GM08714 (cell line): ENCODE measurements around the gene KRT78.

Source experiments
- H3K4me3 ChIP-seq: fragments of 200-500 bp; sonication (Bioruptor generic); 2 replicates; pipeline ENCODE4 v1.5.1; 2014; ENCODE audit warnings: mild to moderate bottlenecking, low read length, inconsistent platforms
- ZNF274 ChIP-seq: IDR thresholded peaks from 2 replicates; pipeline ENCODE4 v1.6.1; 2012; ENCODE audit warnings: mild to moderate bottlenecking, low read depth, low read length

Gene KRT78

DNA sequence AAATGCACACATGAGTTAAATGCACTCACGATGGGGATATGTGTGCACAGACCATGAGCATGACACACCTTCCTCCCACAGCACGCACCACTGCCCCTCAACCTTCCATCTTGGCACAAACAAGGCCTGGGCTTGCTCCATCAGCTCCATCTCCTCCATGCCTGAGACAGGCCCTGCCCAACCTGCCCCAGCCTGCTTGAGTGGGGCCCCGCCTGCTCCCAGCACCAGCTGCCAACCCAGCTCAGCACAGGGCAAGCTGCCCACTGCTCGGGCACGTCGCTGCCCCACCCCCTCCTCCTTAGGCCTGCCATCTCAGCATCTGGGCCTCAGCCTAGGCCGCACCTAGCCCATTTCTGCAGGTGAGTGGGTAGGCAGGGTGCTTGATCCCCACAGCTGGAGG lies 27.6 kb upstream of the KRT78 start:
- TF ChIP-seq ZNF274, result no peak

DNA sequence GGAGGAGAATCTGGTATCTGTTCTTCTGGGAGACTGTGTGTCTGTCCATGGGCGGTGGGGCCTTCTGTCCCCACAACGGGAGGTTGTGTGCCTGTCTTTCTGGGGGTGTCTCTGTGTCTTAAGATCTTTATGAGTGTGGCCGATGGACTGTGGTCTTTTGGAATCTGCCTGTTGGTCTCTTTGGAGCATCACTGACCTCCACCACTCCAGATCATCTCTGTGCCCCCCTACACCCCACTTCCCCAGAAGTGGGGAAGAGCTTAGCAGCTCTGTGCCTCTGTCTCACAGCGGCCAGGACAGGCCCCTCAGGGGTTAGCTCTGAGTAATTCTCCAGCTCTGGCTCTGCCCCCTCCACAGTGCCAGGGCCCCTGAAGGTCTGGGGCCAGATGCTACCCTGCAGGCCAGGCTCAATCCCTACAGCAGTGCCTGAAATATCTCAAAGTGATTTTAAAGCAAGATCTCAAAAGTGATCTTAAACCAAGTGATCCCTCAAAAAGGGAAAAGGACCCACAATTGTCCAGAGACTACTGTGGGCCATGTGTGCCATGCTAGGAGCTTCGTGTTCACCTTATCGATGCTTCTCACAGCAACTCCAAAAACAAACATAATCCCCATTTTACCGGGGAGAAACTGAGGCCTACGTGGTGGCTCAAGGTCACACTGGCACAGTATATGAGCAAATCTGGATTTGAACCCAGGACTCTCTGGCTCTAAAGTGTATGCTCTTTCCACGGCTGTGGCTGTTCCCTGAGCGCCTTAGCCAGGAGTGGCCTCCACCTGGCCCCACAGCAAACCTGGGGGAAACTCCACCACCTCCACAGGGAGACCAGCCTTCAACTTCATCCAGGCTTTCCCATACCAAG lies 26.0 kb upstream of the KRT78 start:
- TF ChIP-seq ZNF274, result no peak
- H3K4me3 ChIP-seq, result no peak overlapping the region

More for the DNA sequence above, 27.6 kb upstream of the KRT78 start:
- no peak overlapping the region for H3K4me3 ChIP-seq

DNA sequence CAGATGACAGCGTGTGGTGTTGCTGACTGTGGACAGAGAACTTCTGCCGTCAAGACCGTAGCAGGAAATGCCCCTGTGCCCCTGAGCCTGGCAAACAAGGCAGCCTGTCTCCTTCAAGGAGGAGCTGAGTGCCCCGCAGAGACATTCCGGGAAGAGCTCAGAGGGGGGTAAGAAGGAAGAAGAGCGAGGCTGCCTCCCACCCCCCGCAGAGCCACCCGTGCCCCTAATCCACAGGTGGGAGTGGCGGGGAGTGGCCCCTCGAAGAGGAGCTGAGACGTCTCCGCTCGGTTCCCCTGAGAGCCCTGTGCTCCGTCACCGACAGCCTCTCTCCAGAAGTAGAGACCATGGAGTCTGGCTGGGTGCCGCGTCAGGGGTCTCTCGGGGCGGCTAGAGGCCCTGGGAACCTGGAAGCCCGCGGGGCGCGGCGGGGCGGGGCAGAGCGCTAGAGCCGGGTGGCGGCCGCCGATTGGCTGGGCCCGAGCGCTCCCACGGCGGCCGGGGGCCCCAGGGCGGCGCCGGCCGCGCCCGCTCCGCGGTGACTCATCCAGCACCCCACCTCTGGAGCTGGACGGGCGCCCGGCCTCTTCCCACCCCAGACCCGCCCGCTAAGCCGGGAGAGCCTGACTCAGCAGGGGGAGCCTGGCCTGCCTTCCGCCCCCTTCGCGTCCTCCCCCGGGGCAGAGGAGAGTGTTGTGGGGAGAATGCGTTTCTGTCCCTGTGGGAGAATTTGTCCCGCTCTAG lies 25.2 kb upstream of the KRT78 start:
- no peak for TF ChIP-seq ZNF274
- no peak overlapping the region for H3K4me3 ChIP-seq

DNA sequence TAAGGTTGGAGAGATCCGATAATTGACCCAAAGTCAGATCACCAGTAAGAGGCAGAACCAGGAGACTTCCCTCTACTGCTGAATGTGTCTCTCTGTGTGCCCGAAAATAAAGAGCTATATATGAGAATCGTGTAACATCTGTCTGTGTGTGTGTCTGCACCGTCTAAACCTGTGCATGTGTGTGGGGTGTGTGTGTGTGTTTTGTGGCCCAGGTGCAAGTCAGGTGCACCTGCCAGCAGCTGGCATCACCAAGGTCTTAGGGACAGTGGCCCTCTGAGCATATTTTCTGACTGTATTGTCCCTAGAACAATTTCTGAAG lies 24.7 kb upstream of the KRT78 start:
- no peak overlapping the region for H3K4me3 ChIP-seq
- TF ChIP-seq ZNF274, result no peak

DNA sequence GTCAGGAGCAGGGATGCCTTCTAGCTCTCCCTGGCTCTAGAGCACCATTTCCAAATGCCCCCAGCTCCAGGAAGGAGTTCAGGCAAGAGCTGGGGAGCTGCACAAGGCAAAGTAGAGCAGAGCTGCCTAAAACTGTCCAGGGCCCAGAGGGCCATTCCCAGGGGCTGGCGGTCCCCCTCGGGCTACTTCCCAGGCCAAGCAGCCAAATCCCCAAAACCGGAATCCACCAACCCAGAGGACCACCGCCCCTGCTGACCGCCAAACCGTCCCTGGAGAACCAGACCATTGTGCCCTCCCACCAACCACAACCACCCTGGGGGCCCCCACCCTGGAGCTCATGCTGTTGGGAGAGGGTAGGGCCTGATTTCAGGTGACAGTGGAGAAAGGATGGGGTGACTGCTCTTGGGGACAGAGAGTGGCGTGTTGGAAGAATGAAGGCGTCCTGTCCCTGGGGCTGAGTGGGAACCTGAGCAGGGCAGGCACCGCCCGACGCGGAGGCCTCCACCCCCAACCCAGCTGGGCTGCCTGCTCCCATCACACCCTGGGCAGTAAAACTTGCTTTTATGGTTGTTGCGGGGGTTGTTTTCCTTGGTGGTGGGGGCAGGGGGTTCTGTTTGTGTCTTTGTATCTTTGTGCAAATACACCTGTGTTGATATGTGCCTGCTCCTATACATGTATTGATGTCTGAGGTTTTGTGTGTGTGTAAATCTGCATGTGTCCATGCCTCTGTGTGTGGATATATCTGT lies 24.0 kb upstream of the KRT78 start:
- H3K4me3 ChIP-seq, result no peak overlapping the region
- no peak for TF ChIP-seq ZNF274

DNA sequence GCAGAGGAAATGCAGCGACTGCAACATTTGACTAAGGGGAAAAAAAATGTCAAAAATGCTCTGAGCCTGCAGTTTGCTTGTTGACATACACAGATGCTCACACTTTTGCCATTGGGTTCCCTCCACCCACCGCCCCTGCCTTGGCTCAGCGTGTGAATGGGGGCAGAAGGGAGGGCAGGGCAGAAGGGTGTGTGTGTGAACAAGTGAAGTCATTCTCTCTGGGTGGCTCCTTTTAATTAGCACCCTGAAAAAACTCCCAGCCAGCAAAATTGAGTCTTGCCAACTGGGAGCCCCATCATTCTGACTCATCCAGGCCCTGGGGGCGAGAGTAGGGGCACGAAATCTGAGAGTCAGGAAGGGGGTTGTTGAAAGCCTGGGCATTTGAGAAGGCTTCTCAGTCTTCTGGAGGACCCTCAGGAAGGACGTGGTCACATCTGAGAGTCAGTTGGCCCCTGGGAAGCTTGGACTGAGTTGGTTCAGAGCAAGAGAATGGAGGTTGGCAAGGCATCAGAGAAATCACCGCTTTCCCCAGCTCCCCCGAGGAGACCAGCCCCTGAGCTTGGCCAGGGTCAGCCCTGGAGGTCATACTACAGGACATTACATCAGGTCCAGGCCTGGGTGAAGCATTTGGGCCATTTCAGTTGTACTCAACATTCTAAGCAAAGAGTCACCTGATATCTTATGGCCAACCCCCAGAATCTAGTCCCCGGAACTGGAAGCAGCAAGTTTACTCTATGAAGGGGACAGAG lies 22.7 kb upstream of the KRT78 start:
- no peak for TF ChIP-seq ZNF274
- no peak overlapping the region for H3K4me3 ChIP-seq

DNA sequence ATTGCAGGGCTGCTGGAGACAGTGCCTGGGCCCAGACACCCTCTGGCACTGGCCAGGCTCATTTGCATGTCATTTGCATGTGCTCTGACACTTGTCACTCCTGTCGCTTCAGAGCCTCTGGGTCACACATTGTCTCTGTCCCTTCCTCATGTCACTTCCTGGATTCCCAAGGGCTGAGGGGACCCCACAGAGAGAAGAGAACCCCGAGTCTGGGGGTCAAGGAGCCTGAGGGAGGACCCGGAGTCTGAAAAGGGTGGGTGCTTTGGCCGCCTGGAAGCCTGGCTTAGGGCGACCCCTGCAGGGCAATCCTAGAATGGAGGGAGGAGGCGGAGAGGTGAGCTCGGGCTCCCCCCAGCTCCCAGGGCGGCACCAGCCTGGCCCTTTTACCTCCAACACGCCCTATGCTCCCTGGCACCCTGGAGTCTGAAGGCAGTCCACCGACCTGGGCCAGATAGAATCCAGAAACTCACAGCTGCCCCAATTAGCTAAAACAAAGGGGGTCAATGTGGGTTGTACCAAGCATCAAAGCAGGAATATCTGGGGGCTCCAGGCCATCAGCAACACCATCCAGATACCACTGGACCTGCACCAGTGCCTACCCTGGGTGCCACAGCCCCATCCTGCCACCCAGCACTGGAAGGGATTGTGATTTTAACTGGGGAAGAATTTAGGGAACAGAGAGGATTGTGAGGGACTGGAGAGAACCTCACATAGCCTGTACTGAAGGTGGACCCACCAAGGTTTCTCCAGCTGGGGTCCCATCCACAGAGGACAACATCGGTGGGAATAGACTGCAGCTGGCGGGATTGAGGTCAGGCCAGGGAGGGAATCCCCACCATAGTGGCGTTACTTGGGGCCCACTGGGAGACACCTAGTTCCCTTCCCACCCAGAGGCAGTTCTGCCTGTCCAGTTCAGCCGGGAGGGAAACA lies 21.8 kb upstream of the KRT78 start:
- no peak overlapping the region for H3K4me3 ChIP-seq
- TF ChIP-seq ZNF274, result no peak

DNA sequence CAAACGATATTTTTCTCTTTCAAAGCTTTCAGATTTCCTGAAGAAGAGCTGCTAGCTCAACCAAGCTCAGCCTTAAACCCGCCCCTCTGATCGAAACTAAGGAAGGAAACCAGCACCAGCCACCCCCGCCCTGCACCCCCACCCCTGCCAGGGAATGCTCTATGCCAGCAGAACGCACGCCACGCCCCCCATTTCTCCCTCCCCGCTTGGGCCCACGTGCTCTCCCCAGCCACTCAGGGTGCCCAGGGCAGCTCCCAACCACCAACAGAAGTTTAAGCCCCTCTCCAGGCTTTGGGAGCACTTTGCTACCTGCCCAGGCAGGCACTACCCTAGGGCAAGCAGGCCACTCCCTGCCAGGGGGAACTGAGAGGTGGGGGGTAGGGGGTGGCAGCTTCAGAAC lies 18.8 kb upstream of the KRT78 start:
- no peak for TF ChIP-seq ZNF274
- no peak overlapping the region for H3K4me3 ChIP-seq

DNA sequence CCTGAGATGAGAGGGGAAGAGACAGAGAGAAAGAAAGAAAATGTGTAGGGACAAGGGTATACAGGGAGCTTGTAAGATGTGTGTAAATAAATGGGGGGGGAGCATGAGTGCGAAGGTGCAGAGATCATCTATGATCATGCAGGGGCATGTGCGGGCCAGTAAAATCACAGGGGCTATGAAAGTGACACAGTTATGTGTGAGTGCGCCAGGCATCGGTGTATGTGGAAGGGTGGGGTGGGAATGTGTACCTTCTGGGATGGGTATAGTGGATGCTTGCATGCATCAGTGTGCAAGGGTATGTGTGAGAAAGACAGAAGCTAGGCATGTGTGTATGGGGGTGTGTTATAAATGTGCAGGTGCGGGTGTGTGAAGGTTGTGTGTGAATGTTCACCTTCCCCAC lies 18.4 kb upstream of the KRT78 start:
- no peak overlapping the region for H3K4me3 ChIP-seq
- TF ChIP-seq ZNF274, result no peak

DNA sequence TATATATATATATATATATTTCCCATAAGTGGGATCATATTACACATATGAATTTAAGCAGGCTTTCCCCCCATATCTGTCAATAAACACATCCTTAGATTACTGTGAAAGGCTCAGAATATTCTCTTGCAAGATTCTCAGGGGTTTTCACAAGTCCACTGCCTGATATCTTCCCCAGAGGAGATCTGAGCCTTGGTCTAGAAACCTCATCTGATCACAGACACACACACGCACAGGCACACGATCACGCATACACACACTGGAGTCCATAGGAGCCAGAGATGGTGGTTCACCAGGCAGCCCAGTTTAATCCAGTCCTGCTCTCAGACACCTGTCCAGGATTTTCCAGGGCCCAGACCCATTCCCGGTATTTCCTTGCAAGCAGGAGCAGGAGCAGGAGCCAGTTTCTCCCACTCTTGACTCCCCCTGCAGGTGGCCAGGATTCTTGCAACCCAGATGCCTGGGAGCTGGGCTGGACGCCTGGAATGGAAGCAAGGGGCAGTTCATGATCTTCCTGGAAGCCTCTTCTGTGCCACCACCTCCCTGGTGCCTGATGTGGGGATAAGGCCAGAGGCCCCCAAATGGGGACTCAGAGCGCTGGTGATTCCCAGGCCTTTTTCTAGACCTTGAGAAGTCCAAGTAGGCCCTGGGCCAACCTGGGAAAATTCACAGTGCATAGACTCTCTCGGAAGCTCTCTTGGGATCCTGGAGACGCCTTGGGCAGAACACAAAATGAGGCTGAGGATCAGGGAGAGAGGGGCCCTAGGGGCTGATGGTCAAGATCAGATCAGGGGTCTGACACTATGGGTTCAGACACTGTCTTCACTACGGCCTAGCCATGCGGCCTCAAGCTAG lies 16.5 kb upstream of the KRT78 start:
- no peak overlapping the region for H3K4me3 ChIP-seq
- no peak for TF ChIP-seq ZNF274

DNA sequence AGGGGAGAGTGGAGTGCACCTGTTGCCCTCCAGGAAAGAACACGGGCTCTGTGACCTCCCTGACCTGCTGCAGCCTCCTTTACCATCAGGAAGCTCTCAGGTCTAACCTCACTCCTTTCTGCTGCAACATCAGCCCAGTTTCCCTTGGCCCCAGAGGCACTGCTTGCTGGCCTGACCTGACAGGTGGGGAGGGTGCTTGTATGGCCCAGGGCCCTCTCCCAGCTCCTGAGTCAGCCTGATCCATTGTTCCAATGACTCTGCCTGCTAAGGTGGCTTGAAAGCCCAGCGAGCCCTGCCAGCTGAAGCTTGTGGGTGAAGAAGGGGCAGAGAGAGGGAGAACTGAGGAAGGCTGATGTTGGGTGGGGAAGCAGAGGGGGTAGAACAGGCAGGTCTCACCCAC lies 13.2 kb upstream of the KRT78 start:
- no peak overlapping the region for H3K4me3 ChIP-seq
- no peak for TF ChIP-seq ZNF274

DNA sequence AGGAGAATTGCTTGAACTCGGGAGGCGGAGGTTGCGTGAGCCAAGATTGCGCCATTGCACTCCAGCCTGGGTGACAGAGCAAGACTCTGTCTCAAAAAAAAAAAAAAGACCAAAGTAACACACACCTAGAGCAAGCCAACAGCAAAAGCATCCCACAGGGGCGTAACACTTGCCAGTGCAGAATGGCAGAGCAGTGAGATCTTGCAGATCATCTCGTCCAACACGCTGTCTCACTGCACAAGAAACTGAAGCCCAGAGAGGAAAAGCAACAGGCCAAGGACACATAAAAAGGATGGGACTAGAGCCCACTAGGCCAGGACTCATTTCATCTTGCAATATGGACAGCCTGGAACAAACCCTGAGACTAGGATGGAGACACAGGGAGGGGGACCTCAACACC lies 12.7 kb upstream of the KRT78 start:
- TF ChIP-seq ZNF274, result no peak
- no peak overlapping the region for H3K4me3 ChIP-seq
